Lung microvascular endothelial cell (primary cell): ENCODE measurements around the gene NISCH. TPM values are rescaled to one million over a fixed set of nuclear protein-coding genes. Genes with fewer than 3 reads are reported as not detected.
"Not testable (repeated sequence)": the region's sequence is repeated elsewhere in the genome, so short reads cannot be mapped to it uniquely, and the experiment has no call there.

Source experiments
- DNase-seq, 2 donors: peaks; one replicate each; pipeline versions ENCODE4 v3.0.0 to v3.0.0-alpha.2; 2010; ENCODE audit warnings: low read depth in 2 of 2
- total RNA-seq: library from RNA; depleted of rRNA; stranded (reverse); fragments of >200 nt; gene quantifications from 2 replicates; pipeline ENCODE4 v1.2.1, GENCODE V29; 2014

The NISCH gene
- total RNA-seq, 1 donor from 2014 or later, result 38.1 TPM

DNA sequence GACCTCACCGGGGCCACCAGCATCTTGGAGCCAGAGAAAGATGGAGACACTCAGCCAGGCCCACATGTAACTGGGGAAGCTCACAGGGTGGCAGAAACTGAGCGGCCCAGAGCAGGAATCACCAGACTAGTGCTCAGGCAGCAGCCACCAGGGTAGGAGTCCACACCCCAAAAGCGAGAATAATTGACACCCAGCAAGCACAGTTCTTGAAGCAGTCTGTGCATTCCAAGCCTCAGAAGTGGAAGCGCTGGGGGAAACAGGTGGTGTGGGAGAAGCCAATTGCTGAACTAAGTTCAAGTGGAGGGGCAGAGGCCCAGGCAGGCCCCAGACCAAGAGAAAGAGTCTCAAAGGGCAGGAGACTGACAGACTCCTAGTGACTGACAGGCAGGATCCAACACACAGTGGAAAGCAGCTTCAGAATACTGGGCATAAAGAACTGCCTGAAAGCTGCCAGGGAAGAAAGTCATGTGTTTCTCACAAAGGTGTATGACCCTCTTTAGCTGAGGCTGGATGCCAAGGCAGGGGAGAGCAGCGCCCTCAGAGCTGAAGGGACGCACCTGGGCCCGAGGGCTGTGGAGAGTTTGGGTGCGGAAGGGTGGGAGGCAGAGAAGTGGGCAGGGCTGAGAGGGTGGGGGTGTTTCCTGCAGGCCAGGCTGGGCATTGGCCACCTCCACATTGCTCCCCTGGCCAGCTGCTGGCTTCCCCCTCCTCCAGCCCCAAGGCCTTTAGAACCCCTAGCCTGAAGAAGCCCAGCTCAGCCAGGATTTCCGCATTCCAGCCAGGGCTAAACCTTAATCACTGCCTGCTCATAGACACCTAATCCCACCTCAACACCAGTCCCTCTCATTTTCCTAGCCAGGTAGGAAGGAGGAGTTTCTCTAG lies 70.5 kb downstream of the NISCH start:
- DNase-seq, result no peak

DNA sequence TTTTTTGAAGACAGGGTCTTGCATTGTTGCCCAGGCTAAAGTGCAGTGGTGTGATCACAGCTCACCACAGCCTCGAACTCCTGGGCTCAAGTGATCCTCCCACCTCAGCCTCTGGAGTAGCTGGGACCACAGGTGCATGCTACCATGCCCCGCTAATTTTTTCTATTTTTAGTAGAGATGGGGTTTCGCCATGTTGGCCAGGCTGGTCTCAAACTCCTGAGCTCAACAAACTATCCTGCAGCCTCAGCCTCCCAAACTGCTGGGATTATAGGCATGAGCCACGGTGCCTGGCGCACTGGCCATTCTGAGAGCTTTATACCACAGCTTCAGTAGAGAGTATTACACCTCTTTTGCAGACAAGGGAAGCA lies 71.3 kb downstream of the NISCH start:
- DNase-seq, result not testable (repeated sequence)

DNA sequence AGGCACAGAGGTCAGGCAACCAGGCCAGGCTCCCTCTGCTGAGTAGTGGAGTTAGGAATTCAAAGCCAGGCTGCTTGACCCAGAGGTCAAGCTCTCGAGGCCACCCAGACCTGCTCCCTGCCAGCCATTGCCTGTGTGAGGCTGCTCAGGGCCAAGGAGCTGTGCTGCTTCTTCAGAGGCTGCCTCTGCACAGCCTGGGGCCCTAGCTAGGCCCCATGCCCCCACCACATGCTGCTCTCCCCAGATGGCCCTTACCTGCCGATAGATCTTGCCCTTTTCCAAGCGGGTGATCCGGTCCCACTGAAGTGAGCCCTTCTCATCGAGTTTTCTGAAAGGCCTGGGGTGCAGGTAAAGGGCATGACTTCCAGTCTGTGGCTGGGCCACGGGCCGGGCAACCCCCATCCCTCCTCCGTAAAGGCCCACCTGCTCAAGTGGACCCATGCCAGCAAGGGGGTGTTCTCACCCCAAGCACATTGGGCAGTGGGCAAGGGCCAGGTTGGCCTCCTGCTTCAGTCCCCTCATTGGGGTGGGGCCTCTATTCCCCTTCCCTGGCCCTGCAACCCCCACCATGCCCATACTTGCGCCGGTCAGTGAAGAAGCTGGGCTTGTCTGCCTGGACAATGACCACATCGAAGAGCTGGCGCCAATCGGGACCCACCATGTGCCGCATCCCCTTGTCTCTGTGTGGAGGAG lies 71.8 kb downstream of the NISCH start:
- DNase-seq, result no peak

DNA sequence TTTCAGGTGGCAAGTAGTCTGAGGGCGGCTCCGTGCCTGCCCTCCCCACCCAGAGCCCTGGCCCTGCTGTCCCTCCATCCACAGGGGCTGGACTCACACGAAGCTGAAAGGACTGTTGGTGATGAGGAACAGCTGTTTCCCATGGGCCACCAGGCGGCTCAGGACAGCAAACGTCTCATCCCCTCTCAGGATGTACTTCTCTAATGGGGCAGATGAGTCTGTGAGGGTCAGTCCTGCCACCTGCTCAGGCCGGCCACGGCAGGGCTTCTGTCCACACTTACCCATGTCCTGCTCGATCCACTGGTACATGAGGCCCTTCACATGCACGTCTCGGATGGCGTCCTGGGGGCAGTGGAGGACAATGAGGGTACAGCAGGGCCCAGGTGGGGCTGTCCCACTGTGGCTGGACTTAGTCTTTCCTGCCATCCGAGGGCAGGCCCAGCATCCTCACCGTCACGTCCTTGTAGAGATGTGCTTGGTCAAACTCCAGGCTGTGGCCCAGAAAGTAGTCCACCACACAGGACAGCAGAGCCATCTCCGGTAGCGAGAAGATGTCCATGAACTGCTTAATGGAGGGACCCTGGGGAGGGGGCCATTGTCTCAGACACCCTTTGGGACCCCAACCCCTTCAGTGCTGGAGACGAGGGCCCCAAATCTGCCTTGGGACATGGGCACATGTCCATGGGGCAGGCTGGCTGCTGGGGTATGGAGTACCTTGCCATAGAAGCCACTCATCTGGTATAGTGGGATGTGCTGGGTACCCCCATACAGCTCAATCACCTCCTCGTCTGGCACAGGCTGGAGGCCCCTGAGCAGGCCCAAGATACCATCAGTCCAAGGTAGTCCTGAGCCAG lies 72.6 kb downstream of the NISCH start:
- DNase-seq, result no peak

DNA sequence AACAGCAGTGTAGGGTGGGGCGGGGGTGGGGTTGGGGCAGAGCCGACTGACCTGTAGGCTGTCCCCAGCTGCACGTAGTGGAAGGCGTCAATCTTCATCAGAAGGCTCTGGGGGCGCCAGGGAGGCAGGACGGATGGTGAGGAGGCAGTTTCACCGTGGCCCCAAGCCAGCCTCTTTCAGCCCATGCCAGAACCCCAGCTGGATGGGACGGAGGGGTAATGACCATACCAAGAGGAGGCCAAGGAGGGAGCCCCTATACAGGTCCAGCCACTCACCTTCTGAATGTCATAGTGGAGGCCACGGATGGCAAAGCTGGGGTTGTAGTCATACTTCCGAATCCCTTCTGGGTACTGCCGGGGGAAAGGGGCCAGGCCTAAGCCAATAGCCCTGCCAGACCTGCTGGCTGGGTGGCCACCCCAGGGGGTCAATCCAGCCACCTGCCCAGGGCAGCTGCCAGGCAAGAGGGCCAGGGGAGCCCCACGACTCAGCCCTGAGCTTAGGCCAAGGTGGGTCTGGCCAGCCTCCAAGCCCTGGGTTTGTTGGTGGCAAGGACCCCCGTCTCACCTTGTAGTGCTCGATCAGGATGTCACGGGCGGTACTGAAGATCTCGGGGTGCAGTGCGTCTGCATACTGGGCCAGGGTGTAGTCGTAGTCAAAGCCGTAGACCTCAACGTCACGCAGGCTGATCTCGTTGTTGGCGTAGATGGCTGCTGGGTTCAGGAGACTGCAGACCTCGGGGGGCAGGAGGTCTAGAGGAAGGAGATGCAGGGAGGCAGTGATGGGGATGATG lies 73.4 kb downstream of the NISCH start:
- no peak for DNase-seq

DNA sequence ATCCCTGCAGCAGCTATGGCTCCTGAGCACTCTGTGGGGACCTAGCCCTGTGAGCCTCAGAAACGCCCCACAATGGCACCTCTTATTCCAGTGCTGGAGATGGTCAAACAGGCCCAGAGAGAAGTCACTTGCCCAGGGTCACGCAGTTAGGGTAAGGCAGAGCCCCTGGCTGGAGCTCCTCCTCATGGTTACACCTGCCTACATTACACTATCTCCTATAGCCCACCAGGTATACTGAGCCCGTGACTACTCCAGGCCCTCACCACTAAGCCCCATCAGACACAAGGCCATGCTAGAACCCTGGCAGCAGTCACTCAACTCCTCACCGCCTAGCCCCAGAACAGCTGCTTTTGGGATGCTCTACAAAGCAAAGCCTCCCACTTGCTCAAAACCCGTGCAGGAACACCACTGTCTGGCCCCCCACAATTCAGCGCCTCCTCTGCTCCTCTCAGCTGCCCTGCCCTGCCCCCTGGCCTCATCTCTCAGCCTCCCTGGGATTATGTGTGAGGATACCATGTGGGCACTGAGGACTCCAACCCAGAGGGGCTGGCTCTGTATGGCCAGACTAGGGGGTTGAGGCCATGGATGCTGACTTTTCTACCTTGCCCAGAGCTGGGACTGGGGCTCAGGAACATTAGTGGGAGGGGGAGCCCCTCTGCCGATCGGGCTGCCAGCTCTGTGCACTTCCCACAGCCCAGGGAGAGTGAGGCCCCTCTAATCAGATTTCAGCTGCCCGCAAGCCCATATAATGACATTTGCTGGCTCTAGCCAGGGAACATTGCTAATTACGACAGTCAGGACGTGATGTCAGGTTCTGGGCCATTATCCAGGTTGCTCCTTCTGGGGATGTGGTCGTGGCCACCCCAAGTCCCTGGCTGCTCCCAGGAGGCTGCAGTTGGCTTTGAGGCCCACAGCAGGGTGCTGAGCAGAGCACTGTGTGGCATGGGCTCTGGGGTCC lies 74.3 kb downstream of the NISCH start:
- DNase-seq, result peak; percentile 65 to 67

DNA sequence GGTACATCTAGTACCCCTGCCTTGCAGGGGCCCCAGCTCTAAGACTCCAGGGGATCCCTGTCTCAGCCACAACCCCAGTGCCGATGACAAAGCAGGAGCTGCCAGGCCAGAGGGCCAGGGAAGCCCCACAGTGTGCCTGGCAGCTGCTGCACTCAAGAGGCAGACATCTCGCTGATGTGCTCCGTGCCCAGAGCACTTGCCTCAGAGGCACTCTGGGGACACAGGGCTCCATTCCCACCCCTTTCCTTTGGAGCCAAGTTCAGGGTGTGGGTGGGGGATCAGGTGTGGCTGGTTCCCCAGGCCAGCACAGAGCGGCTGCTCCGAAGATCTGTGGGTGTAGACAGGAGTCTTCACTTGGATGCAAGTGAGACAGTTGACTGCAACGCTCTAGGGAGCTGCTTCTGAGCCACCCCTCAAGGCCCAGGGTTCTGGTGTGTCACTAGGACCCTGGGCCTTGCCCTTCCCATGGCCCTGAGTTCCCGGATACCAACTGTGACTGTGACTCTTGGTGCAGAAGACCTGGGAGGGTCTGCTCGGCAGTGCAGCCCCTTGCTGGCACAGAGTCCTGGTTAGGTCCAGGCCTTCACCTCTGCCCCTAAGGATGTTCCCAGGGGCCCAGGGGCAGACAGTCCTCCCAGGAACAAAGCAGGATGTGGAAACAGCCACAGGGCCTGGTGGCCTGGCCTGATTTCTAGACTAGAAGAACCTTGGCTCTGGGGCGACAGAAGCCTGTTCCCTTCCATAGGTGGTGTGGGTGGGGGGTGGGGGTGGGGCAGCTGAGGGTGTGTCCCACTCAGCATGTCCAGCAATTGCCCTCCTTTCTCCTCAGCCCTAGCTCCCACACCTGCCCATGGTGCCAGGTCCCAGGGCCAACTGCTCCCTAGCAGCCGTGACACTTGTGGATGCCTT lies 75.8 kb downstream of the NISCH start:
- DNase-seq, result no peak

DNA sequence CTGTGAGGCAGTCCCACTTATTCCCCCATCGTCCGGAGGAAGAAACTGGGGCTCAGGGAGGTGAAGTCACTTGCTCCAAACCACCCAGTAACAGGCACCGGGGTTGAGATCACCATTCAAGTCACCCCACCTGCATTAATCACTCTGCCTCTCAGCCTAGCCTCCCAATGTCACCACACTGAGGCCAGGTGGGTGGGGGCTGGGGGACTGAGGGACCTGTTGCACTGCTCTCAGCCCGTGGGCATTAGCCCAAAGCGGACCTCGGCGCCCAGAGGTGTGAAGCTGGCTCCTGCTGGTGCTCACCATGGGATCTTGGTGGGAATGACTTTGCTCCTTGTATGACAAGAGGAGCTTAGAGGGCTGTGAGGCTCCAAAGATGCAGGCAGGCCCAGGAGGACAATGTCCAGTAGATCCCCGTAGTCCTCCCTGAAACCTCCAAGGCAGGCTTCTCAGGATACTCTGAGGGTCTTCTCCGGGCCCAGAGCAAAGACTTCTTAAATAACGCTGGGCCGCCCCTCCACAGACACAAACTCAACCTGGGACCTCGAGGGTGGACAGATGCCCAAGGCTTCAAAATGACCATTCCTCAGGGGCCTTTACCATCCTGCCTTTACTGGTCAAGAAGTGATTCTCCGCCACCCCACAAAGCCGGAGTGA lies 76.6 kb downstream of the NISCH start:
- no peak for DNase-seq

DNA sequence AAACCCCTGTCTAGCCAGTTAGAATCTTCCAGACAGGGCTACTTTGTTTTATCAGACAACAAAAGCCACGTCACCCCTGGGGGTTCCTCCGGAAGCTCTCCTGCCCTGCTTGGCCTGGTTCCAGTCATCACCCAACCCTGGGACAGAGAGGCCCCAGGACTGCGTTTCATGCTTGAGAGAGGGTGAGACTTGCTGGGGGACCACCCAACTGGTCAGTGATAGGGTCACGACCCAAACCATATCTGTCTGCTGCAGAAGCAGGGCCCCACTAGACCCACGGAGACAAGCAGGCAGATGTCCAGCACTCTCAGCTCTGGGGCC lies 77.1 kb downstream of the NISCH start:
- peak; percentile 61 to 89 for DNase-seq

DNA sequence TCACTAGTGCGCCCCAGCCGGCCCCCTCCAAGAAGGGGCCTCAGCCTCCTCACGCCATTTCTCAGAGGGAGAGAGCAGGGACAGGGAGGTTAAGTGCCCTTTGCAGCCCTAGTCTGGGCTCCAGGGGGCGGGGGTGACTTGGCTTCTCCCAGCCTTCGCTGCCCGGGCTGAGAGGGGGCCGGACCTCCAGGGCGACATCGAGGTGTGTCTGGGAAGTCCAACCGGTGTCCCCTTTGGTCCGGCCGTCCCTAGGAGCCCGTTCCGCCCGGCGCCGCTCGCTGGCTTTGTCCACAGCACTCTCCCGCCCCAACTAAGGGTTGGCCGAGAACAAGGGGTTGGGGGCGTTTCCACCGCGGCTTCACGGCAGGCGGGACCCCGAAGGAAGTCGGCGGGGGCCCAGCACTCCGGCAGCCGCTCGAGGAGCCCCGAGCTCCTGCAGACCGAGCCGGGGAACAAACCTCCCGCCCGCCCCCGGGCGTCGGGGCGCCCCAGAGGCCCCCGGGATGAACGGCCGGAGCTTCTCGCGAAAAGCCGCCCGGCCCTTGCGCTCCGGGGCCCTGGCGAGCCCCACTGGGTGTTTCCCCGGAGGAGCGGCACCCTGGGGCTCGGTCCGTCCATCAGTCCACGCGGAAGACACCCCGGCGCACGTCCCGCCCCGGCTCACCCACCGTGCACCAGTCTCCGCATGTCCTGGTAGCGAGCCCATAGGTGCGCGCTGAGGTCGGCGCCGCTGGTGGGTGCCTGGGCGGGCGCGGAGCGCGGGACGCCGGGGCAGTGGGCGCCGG lies 77.6 kb downstream of the NISCH start:
- DNase-seq, result peak; percentile 34 to 35

DNA sequence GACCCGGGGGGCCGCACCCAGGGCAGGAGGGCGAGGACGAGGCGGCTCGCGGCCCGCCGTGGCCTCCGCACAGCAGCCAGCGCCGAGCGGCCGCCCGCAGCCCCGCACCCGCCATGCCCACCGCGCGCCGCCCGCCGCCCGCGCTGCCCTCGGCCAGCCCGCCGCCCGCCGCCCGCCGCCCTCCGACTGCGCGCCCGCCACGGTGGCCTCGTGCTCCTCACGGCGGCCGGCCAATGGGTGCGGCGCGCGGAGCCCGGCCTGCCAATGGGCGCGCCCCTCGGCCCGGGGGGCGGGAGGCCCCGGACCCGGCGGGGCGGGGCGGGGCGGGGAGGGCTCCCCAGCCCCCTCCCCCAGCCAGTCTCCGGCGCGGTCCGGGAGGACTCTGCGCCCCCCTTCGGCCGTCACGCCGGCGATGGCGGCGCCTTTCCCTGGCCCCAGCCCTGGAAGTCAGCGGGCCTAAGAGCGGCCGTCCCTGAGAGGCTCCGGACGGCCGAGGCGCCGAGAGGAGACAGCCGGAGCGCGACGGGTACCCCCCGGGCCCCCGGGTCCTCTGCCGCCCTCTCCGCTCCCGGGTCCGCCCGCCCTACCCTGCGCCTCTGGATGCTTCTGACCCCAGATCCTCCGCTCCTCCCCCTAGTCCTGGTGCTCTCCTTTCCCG lies 78.3 kb downstream of the NISCH start, which contains the start of gene NT5DC2:
Gene NT5DC2 (minus strand): TSS at position 235 of the 658 bp plus-strand sequence. CDS start 120 bp downstream, at position 115.
- DNase-seq, result peak; percentile 70 to 80

DNA sequence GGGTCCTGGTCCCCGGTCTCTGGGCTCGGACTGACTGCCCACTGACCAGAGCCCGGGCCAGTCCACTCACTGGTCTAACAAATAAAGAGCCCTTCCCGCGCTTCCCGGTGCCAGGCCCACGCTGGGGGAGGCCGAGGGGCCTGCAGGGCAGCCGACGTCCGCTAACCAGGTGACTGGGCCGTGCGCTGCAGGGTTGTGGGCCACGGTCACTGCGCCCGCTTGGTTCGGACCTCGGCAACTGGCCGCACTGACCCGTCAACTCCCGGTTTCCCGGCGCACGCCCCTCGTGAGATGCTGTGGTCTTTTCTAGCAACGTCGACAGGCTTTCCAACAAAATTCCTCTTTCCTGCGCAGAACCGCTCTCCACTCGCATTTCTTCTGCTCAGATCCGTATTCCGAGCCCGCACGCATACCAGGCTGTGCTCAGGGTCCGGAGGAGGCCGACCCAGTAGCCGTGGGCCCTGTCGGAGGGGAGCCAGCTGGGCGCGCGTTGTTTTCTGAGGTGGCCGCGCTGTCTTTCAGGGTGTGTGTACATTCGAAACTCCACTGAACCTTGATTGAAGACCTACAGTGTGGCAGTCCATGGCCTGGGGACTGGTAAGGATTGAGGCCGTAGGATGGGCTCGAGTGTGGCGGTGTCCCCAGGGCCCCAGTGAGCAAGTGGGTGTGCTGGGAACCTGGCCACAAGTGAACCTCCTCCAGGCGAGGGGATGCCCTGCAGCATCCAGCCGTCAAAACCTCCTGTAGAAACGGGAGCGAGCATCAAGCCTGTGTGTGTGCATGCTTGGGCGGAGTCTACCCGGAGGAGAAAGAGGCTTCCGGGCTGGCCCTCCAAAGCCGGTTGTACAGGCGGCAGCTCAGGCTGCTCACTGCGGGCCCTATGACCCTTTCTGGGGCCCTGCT lies 79.1 kb downstream of the NISCH start:
- peak in 1 of 2 donors; percentile 36 for DNase-seq

DNA sequence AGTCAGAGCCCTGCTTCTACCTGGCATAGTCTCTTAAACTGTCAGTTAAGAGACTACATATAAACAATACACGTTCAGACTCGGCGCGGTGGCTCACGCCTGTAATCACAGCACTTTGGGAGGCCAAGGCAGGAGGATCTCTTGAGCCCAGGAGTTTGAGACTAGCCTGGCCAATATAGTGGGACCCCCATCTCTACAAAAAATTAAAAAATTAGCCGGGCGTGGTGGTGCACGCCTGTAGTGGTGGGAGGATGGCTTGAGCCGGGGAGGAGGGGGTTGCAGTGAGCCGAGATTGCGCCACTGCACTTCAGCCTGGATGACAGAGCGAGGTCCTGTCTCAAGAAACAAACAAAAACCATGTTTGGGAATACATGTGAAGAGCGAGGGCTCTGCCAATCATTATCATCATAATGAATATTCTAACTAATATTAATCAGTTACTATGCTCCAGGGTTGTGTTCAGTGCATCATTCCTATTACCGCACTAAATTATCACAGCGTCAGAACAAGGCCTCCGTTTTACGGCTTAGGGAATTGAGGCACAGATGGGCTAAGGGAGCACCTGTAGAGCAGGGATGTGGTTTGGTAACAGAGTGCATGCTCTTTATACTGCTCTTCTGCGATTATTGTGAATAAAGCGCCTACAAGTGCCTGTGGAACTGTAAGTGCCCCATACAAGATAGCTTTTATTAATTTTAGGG lies 80.2 kb downstream of the NISCH start:
- no peak for DNase-seq

DNA sequence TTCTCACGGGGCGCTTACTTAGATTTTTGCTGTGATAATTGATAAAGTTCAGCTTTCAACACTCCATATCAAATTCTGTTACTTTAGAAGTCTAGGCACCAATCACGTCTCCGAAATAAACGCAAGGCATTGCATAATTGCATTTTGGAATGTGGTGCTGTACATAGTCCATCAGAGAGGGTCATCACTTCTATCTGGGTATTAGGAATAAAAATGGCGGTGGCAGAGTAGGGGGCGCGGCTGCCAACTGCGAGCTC lies 80.6 kb downstream of the NISCH start:
- no peak for DNase-seq

DNA sequence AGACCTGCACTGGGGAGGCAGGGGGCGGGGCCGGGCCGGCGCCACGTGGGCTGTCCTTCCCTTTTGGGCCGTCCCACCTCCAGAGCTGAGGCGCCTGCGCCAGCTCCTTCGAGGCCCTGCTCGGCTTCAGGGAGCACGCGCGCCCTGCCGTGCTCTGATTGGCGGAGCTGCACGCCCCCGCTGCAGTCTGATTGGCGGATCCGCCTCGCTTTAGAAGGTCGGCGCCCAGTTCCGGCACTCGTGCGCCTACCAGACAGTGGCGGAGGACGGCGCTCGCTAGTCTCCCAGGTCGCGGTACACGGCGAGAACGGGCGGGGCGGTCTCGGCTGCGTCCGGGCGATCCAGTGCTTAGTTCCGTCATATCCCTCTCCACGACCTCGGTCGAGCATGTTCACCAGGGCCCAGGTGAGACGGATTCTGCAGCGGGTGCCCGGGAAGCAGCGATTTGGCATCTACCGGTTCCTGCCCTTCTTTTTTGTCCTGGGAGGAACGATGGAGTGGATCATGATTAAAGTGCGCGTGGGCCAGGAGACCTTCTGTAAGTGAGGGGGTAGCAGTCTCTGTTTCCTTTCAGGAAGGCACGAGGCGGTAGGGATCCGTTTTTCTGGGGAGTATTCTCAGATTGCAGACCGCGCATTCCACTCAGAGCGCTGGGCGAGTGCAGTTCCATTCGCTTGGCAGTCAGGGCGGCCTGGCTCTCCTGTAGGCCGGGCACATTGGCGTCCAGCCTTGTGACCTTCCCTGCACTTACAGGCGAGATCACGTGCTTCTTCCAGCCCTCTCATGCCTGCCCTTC lies 81.2 kb downstream of the NISCH start, which contains the start of gene UQCC5:
Gene UQCC5 (plus strand): TSS at position 237 of the 796 bp plus-strand sequence. CDS start 151 bp downstream, at position 388.
- DNase-seq, result peak; percentile 99
